CMK (cell line): ENCODE measurements around the gene SDR42E1.

Source experiments
- DNase-seq: peaks from one replicate; pipeline ENCODE4 v3.0.0-alpha.2; 2010; ENCODE audit warnings: low read depth

The SDR42E1 gene

DNA sequence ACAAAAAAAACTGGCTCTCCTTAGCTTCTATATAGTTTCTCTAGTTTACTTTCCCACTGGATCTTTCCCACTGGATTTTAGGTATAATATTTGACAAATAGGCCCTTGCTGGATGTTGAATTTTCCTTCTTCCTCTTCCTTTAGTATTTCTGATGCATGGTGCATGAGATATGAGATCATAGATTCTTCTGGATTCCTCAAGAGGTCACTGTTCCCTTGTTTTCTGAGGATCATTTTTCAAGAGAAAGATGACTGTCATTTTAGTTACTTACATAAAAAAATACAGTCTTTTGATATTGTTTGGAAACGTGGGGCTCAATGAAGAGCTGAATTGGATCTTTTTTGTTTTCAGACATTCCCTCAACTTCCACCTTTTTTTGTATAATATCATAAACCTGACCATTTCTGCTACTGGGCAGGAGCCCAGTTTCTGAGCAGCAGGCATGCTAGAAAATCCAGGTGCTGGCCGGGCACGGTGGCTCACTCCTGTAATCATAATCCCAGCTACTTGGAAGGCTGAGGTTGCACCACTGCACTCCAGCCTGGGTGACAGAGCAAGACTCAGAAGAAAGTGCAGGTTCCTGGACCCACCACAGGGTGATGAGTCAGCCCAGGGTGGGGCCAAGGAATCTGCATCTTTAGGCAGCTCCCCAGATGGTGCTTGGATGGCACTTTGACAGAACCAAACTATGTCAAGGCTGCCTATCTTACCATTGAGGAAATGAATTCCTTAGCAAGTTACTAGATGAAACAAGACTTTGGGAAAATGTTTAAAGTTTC lies 70.3 kb downstream of the SDR42E1 start:
- DNase-seq = no peak

DNA sequence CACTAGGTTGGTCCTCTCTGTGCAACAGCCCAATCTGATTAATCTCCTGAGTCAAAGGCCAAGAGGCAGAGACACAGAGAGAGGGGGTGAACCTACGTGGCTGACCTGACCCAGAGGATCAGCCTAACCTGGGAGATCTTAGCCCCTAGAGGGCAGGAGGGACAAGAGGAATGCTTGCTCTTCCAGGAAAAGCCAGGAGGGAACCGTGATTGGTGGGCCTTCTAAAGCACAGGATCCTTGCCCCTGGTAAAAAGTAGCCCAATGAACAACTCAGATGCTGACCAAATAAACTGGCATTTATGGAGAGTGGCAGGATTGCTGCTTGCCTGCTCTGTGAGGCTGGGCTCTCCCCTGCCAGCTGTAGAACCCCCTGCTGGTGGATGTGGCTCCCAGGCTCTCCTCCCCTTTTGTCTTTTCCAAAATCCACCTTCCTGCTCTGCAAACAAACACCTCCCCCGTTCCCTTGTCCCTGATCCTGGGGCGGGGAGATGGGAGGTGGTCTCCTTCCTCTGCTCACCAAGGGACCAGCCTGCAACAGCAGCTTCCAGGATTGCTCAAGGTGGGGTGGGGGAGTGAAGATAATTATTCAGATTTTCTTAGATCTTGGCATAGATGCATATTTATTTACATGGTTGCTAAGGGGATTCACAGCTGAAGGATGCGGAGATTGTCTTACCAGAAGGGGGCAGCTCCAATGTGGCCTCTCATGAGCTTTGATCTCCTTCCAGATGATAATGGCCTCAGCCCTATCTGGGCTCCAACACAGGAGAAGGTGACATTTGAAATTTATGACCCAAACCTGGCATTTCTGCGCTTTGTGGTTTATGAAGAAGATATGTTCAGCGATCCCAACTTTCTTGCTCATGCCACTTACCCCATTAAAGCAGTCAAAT lies 71.9 kb downstream of the SDR42E1 start:
- no peak for DNase-seq
